GM21367 (cell line): ENCODE data around the gene SNX8.
A peak's percentile ranks its signal among the peaks of the same experiment; 100 is the strongest.

Experiments used
- ATAC-seq: cut with Tn5 transposase; IDR thresholded peaks from one replicate; pipeline ENCODE4 v1.9.1; 2021; ENCODE audit not compliant: unreplicated experiment

Gene SNX8

GRCh38 chr7:2247141-2247995 is 66.9 kb downstream of the SNX8 start:
- ATAC-seq = no peak

- ATAC-seq = no peak
These were observed 68.2 kb downstream of the SNX8 start for GRCh38 chr7:2245883-2246675.

GRCh38 chr7:2244404-2244995 is 69.7 kb downstream of the SNX8 start:
- no peak for ATAC-seq

GRCh38 chr7:2243458-2243857 is 70.8 kb downstream of the SNX8 start:
- ATAC-seq = no peak

- no peak for ATAC-seq
These were observed 71.5 kb downstream of the SNX8 start for GRCh38 chr7:2242541-2243429.

- peak; percentile 57 for ATAC-seq
These were observed 72.4 kb downstream of the SNX8 start, which contains the start of the genes MRM2 and NUDT1 for GRCh38 chr7:2241580-2242540. TSS of gene MRM2 (minus strand) at chr7:2242205. CDS start at chr7:2242169, 36 bp downstream. TSS of gene NUDT1 (plus strand) at chr7:2242226. CDS start at chr7:2244575, 2,349 bp downstream.

- ATAC-seq = no peak
These were observed 75.0 kb downstream of the SNX8 start for GRCh38 chr7:2239242-2239641.

GRCh38 chr7:2237109-2237602 is 77.1 kb downstream of the SNX8 start:
- peak; percentile 53 for ATAC-seq

GRCh38 chr7:2233926-2234325 is 80.3 kb downstream of the SNX8 start:
- ATAC-seq = no peak

- ATAC-seq = peak; percentile 55
These were observed 81.3 kb downstream of the SNX8 start, which contains the start of gene MAD1L1 for GRCh38 chr7:2232766-2233520. TSS of gene MAD1L1 (minus strand) at chr7:2232945. CDS start at chr7:2230133, 2,812 bp downstream.

GRCh38 chr7:2231992-2232765 is 82.1 kb downstream of the SNX8 start:
- ATAC-seq = peak; percentile 23

GRCh38 chr7:2230882-2231281 is 83.4 kb downstream of the SNX8 start:
- ATAC-seq = no peak

GRCh38 chr7:2230226-2230625 is 84.0 kb downstream of the SNX8 start:
- no peak for ATAC-seq

- no peak for ATAC-seq
These were observed 84.8 kb downstream of the SNX8 start for GRCh38 chr7:2229467-2229866.

GRCh38 chr7:2228921-2229320 is 85.3 kb downstream of the SNX8 start:
- no peak for ATAC-seq

- ATAC-seq = no peak
These were observed 86.5 kb downstream of the SNX8 start for GRCh38 chr7:2227699-2228098.

GRCh38 chr7:2225830-2226229 is 88.4 kb downstream of the SNX8 start:
- no peak for ATAC-seq

- no peak for ATAC-seq
These were observed 88.9 kb downstream of the SNX8 start for GRCh38 chr7:2225336-2225735.
